ENCODE data around the gene TRIM50.
"Not testable (repeated sequence)": the region's sequence is repeated elsewhere in the genome, so short reads cannot be mapped to it uniquely, and the experiment has no call there.

DNA sequence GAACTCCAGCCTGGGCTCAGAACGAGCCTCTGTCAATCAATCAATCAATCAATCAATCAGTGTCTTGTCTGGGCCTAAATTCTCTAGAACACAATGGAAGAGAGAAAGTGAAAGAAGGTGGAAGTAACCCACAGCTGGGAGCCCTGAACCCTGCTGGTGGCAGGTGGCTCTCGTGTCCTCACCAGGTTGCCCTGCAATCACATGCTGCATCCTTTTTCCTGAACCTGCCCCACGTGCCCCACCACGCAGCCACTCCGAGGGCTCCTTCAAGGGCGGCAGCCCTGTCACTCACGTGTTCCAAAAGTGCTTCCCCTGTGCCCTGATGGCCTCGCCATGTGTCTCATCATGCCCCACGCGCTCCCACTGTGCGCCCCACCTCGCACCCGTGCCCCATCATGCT lies 433 bp downstream of the TRIM50 start:
- TF ChIP-seq, protein P1, sequence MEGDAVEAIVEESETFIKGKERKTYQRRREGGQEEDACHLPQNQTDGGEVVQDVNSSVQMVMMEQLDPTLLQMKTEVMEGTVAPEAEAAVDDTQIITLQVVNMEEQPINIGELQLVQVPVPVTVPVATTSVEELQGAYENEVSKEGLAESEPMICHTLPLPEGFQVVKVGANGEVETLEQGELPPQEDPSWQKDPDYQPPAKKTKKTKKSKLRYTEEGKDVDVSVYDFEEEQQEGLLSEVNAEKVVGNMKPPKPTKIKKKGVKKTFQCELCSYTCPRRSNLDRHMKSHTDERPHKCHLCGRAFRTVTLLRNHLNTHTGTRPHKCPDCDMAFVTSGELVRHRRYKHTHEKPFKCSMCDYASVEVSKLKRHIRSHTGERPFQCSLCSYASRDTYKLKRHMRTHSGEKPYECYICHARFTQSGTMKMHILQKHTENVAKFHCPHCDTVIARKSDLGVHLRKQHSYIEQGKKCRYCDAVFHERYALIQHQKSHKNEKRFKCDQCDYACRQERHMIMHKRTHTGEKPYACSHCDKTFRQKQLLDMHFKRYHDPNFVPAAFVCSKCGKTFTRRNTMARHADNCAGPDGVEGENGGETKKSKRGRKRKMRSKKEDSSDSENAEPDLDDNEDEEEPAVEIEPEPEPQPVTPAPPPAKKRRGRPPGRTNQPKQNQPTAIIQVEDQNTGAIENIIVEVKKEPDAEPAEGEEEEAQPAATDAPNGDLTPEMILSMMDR (conservative IDR thresholded peaks at IDR 0.05 in 1 of 2, IDR thresholded peaks at IDR 0.05 in 1 of 2; ENCODE audit: low read depth in 1 of 2, low read length in 2 of 2): not testable (repeated sequence)
- not testable (repeated sequence) for TF ChIP-seq EZH2 (IDR thresholded peaks at IDR 0.05; ENCODE audit: low read length, missing control alignments)
